RCC 7860 (cell line): ENCODE measurements around the gene ARL8A.
"Not testable (repeated sequence)": the region's sequence is repeated elsewhere in the genome, so short reads cannot be mapped to it uniquely, and the experiment has no call there.

Experiments
- DNase-seq: peaks from one replicate; pipeline ENCODE4 v3.0.0-alpha.2; 2015; ENCODE audit warnings: low spot score
- FAIRE-seq: peaks from 2 replicates; lab custom pipeline; 2012; peaks lifted over from hg19 to GRCh38; lab: Jason Lieb, UNC

Gene ARL8A

GRCh38 chr1:202121006-202121405 is 23.5 kb downstream of the ARL8A start:
- no peak for FAIRE-seq

GRCh38 chr1:202117898-202118371 is 26.6 kb downstream of the ARL8A start:
- DNase-seq, result no peak
- no peak for FAIRE-seq

More at GRCh38 chr1:202121006-202121405, 23.5 kb downstream of the ARL8A start:
- no peak for DNase-seq

- FAIRE-seq (no peak), DNase-seq (no peak)
These were observed 28.2 kb downstream of the ARL8A start for GRCh38 chr1:202116287-202116686.

- DNase-seq (no peak), FAIRE-seq (no peak)
These were observed 30.7 kb downstream of the ARL8A start for GRCh38 chr1:202113690-202114300.

GRCh38 chr1:202112859-202113689 is 31.5 kb downstream of the ARL8A start:
- FAIRE-seq (peak; percentile 59), DNase-seq (peak; percentile 82)

GRCh38 chr1:202111589-202111988 is 32.9 kb downstream of the ARL8A start:
- not testable (repeated sequence) for DNase-seq, FAIRE-seq

GRCh38 chr1:202110977-202111376 is 33.6 kb downstream of the ARL8A start:
- FAIRE-seq, result no peak
- DNase-seq, result no peak

- FAIRE-seq (peak; percentile 81), DNase-seq (peak; percentile 78)
These were observed 36.5 kb downstream of the ARL8A start for GRCh38 chr1:202107801-202108731.

GRCh38 chr1:202107321-202107761 is 37.2 kb downstream of the ARL8A start:
- peak; percentile 65 for DNase-seq
- FAIRE-seq, result peak; percentile 53

GRCh38 chr1:202106340-202107254 is 37.9 kb downstream of the ARL8A start:
- FAIRE-seq (no peak), DNase-seq (peak; percentile 16)

GRCh38 chr1:202105571-202106339 is 38.8 kb downstream of the ARL8A start:
- DNase-seq (peak; percentile 77), FAIRE-seq (peak; percentile 53)

GRCh38 chr1:202104073-202104472 is 40.5 kb downstream of the ARL8A start:
- FAIRE-seq (no peak), DNase-seq (no peak)

GRCh38 chr1:202101184-202101583 is 43.4 kb downstream of the ARL8A start:
- DNase-seq, result no peak
- FAIRE-seq, result no peak

GRCh38 chr1:202093858-202094257 is 50.7 kb downstream of the ARL8A start:
- DNase-seq (no peak), FAIRE-seq (no peak)

- DNase-seq (no peak), FAIRE-seq (no peak)
These were observed 53.5 kb downstream of the ARL8A start for GRCh38 chr1:202090994-202091393.

- FAIRE-seq (no peak), DNase-seq (no peak)
These were observed 56.3 kb downstream of the ARL8A start for GRCh38 chr1:202088206-202088605.

- DNase-seq (no peak), FAIRE-seq (no peak)
These were observed 57.8 kb downstream of the ARL8A start for GRCh38 chr1:202086579-202087350.

GRCh38 chr1:202085682-202086373 is 58.7 kb downstream of the ARL8A start:
- DNase-seq, result no peak
- FAIRE-seq, result no peak
